ENCODE data around the gene RPA1.
A peak's percentile ranks its signal among the peaks of the same experiment; 100 is the strongest.

DNA sequence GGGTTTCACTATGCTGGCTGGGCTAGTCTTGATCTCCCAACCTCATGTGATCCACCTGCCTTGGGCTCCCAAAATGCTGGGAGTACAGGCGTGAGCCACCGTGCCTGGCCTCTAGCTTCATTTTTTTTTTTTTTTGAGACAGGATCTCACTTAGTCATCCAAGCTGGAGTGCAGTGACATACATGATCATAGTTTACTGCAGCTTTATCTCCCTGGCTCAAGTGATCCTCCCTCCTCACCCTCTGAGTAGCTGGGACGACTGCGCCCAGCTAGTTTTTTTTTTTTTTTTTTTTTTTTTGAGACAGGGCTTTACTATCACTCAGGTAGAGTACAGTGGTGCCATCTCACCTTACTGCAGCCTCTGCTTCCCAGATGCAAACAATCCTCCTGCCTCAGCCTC lies 9.7 kb downstream of the RPA1 start:
- TF ChIP-seq CTCF (IDR thresholded peaks at IDR 0.05) (no peak), POLR2A (IDR thresholded peaks at IDR 0.05) (peak in 1 of 2 donors; percentile 12)
